HG02642 (cell line): ENCODE results near the gene OSER1.

Experiments used
- ATAC-seq: cut with Tn5 transposase; IDR thresholded peaks from one replicate; pipeline ENCODE4 v1.9.1; 2021; ENCODE audit warnings: mild to moderate bottlenecking; ENCODE audit not compliant: unreplicated experiment, poor library complexity

Gene OSER1

GRCh38 chr20:44181611-44182010, 29.0 kb downstream of the OSER1 start:
- no peak for ATAC-seq

- ATAC-seq: no peak
Observed at GRCh38 chr20:44180814-44181213, 29.8 kb downstream of the OSER1 start.

- ATAC-seq: no peak
Observed at GRCh38 chr20:44176833-44177534, 33.6 kb downstream of the OSER1 start.

GRCh38 chr20:44174996-44175765, 35.4 kb downstream of the OSER1 start:
- no peak for ATAC-seq

GRCh38 chr20:44173846-44174245, 36.7 kb downstream of the OSER1 start:
- no peak for ATAC-seq

GRCh38 chr20:44173116-44173515, 37.5 kb downstream of the OSER1 start:
- no peak for ATAC-seq

- no peak for ATAC-seq
Observed at GRCh38 chr20:44172572-44172950, 38.0 kb downstream of the OSER1 start.

GRCh38 chr20:44171775-44172571, 38.6 kb downstream of the OSER1 start:
- no peak for ATAC-seq

- no peak for ATAC-seq
Observed at GRCh38 chr20:44170816-44171410, 39.7 kb downstream of the OSER1 start.

GRCh38 chr20:44167736-44168135, 42.8 kb downstream of the OSER1 start:
- ATAC-seq: no peak

GRCh38 chr20:44166477-44166876, 44.1 kb downstream of the OSER1 start:
- ATAC-seq: no peak

- no peak for ATAC-seq
Observed at GRCh38 chr20:44166008-44166407, 44.6 kb downstream of the OSER1 start.

GRCh38 chr20:44160133-44160532, 50.4 kb downstream of the OSER1 start:
- ATAC-seq: no peak

GRCh38 chr20:44159711-44160110, 50.9 kb downstream of the OSER1 start:
- ATAC-seq: no peak

GRCh38 chr20:44159125-44159524, 51.4 kb downstream of the OSER1 start:
- ATAC-seq: no peak

GRCh38 chr20:44157061-44157460, 53.5 kb downstream of the OSER1 start:
- ATAC-seq: no peak

GRCh38 chr20:44154521-44155001, 56.0 kb downstream of the OSER1 start:
- no peak for ATAC-seq

- ATAC-seq: no peak
Observed at GRCh38 chr20:44153636-44154043, 56.9 kb downstream of the OSER1 start.

- no peak for ATAC-seq
Observed at GRCh38 chr20:44151621-44152416, 58.8 kb downstream of the OSER1 start.

GRCh38 chr20:44146272-44146671, 64.3 kb downstream of the OSER1 start:
- no peak for ATAC-seq
